Measurements from ENCODE around the gene KRTAP10-1. TPM values are rescaled to one million over a fixed set of nuclear protein-coding genes. Genes with fewer than 3 reads are reported as not detected.

Gene KRTAP10-1
- total RNA-seq, 1 donor from 2014 or later = not detected

DNA sequence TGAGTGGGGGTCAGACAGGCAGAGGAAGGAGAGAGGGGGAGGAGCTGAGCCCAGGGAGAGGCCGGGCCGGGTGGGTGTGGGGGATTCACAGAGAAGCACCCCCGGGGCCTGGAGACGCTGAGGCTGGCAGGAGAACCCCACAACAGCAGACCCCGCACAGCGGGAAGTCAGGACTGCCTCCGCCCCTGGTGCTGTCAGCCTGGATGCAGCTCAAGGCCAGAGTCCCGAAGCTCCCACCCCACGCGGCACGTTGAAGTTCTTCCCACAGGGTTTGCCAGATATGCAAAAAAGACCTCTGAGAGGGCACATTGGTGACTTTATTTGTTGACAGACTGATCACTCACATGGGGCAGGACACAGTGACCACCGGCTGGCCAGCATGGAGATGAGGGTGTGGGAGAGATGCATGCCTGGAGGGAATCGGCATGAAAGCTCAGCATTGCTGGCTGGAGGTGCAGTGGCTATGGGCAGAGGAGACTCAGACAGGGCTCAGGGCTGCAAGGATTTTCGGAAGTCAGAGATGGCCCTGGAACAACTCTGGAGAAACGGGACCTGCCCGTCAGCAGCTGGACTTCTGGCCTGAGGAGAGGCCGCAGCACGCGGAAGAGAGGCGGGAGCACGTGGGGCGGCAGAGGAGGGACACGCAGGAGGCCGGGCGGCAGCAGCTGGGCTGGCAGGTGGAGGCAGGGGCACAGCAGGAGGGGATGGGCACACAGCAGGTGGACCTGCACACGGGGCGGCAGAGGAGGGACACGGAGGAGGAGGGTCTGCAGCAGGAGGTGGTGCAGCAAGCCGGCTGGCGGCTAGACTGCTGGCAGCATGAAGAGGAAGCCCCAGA, 17.7 kb upstream of the KRTAP10-1 start:
- Mint-ChIP-seq H3K4me3 (no peak overlapping the region), H3K36me3 (no peaks in the 10 kb centered on the region), H3K9me3 (no peaks in the 10 kb centered on the region), H3K27ac (no peak overlapping the region), H3K27me3 (peaks cover 10% of the 10 kb centered on the region), H3K4me1 (ENCODE audit: unreplicated experiment) (no peaks in the 10 kb centered on the region)
- TF ChIP-seq, protein P1, sequence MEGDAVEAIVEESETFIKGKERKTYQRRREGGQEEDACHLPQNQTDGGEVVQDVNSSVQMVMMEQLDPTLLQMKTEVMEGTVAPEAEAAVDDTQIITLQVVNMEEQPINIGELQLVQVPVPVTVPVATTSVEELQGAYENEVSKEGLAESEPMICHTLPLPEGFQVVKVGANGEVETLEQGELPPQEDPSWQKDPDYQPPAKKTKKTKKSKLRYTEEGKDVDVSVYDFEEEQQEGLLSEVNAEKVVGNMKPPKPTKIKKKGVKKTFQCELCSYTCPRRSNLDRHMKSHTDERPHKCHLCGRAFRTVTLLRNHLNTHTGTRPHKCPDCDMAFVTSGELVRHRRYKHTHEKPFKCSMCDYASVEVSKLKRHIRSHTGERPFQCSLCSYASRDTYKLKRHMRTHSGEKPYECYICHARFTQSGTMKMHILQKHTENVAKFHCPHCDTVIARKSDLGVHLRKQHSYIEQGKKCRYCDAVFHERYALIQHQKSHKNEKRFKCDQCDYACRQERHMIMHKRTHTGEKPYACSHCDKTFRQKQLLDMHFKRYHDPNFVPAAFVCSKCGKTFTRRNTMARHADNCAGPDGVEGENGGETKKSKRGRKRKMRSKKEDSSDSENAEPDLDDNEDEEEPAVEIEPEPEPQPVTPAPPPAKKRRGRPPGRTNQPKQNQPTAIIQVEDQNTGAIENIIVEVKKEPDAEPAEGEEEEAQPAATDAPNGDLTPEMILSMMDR (conservative IDR thresholded peaks at IDR 0.05) = no peak
- DNase-seq (ENCODE audit: extremely low spot score, unreplicated experiment) = no peak

DNA sequence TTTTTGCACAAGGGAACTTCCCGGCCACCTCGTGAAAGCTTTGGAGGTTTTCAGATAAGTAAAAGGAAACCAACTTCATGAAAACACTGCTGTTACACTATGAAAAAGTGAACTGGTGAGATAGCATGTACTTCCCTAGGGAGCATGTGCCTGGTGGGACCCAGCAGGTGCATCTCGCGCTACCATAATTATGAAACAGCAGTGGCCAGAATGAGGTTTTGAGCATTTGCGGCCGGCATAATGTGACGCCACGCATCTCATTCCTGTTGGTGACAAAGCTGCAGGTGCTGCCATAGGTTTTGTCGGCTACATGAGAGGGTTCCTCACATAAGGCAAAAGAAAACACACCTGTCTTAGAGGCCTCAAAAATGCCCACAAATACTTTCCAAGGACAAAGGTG, 16.9 kb upstream of the KRTAP10-1 start:
- no peak overlapping the region for H3K27ac Mint-ChIP-seq
- H3K27me3 Mint-ChIP-seq = peaks cover 8% of the 10 kb centered on the region
- no peaks in the 10 kb centered on the region for H3K9me3 Mint-ChIP-seq
- H3K4me3 Mint-ChIP-seq = no peak overlapping the region
- TF ChIP-seq, protein P1 (conservative IDR thresholded peaks at IDR 0.05) = no peak
- no peaks in the 10 kb centered on the region for H3K4me1 Mint-ChIP-seq (ENCODE audit: unreplicated experiment)
- DNase-seq (ENCODE audit: extremely low spot score, unreplicated experiment) = no peak
- no peaks in the 10 kb centered on the region for H3K36me3 Mint-ChIP-seq

DNA sequence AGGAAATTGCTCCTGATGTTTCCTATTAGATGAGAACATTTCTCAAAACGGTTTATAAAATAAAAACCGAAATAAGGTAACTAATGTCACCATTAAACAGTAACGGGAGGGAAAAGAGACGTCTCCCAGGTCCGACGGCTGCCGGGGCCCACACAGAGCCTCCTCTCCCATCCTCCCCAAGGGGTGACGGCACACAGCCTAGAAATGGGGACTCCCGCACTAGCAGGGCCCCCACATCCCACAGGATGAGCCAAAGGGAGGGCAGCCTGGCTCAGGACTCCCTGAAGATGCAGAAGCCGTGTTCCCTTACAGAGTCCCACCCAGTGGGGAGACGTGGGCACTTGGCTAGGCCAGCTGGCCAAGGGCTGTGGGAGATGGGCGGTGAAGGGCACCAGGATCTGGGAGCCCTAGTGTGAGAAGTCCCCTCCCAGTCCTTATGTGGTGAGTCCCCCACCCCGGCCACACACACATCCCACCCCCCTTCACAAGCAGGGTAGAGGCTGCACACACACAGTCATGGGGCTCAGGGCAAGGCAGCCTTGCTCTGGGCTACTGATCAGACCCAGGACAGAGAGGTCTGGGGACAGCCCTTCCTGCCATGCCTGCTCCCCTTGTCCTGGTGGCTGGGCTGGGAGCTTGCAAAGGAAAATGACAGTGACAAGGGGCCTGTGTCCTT, 15.3 kb upstream of the KRTAP10-1 start:
- H3K4me3 Mint-ChIP-seq = no peak overlapping the region
- H3K27ac Mint-ChIP-seq = no peak overlapping the region
- H3K4me1 Mint-ChIP-seq (ENCODE audit: unreplicated experiment) = peaks cover 5% of the 10 kb centered on the region
- no peaks in the 10 kb centered on the region for H3K9me3 Mint-ChIP-seq
- peaks cover 4% of the 10 kb centered on the region for H3K27me3 Mint-ChIP-seq
- TF ChIP-seq, protein P1 (conservative IDR thresholded peaks at IDR 0.05) = no peak
- no peaks in the 10 kb centered on the region for H3K36me3 Mint-ChIP-seq
- no peak for DNase-seq (ENCODE audit: extremely low spot score, unreplicated experiment)

DNA sequence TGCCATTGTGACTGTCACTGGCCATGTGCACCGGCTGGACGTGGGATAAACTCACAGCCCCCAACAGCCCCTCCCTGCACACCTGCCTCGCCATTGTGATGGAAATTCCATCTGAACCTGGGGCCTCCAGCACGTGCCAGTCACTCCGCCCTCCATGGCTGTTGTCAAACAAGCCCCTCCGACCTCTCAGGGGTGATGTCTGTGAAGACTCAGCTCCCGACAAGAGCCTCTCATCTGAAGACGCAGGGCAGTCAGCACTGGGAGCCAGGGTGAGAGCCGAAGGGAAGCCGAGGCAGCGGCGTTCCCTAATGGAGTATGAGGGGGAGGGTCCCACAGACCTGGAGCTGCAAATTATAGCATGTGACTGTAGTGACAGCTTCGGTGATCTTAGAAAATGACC, 12.7 kb upstream of the KRTAP10-1 start:
- Mint-ChIP-seq H3K27me3 (no peaks in the 10 kb centered on the region), H3K4me3 (no peak overlapping the region), H3K9me3 (no peaks in the 10 kb centered on the region), H3K27ac (no peak overlapping the region), H3K4me1 (ENCODE audit: unreplicated experiment) (peaks cover 20% of the 10 kb centered on the region), H3K36me3 (no peaks in the 10 kb centered on the region)
- TF ChIP-seq, protein P1 (conservative IDR thresholded peaks at IDR 0.05) = no peak
- no peak for DNase-seq (ENCODE audit: extremely low spot score, unreplicated experiment)

DNA sequence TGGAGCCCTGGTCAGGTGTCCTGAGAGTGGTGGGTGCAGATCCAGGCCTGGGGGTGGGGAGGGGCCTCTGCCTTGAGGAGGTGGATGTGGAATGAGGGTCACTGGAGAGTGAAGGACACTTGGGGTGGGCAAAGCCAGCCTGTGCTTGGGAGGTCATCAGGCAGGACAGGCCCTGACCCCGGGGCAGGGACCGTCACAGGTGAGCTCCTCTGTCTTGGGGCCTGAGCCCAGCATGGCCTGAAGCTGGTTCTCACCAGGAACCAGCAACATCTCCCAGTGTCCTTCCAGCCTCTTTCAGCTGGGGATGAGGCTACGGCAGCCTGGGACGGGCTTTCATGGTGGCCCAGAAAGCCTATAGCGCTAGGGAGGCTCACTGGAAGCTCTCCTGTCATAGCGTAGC, 12.1 kb upstream of the KRTAP10-1 start:
- no peak for DNase-seq (ENCODE audit: extremely low spot score, unreplicated experiment)
- Mint-ChIP-seq H3K4me1 (ENCODE audit: unreplicated experiment) (peaks cover 20% of the 10 kb centered on the region), H3K9me3 (peaks cover 2% of the 10 kb centered on the region), H3K4me3 (no peak overlapping the region), H3K27ac (no peak overlapping the region), H3K27me3 (no peaks in the 10 kb centered on the region), H3K36me3 (peaks cover under 1% of the 10 kb centered on the region)
- TF ChIP-seq, protein P1 (conservative IDR thresholded peaks at IDR 0.05) = no peak

Measured in type B pancreatic cell (in vitro differentiated cells).